GM12878 (cell line): ENCODE measurements around the gene TMC8. TPM values are rescaled to one million over a fixed set of nuclear protein-coding genes. Genes with fewer than 3 reads are reported as not detected.
A peak's percentile ranks its signal among the peaks of the same experiment; 100 is the strongest.

ENCODE experiments used
- ASH2L ChIP-seq: fragments of 300-600, 200-600 bp; sonication (generic); IDR thresholded peaks from 2 replicates; pipeline ENCODE4 v1.6.1; 2017; ENCODE audit warnings: low read depth, mild to moderate bottlenecking, borderline replicate concordance
- BACH1 ChIP-seq: fragments of 450-650 bp; IDR thresholded peaks from 2 replicates; pipeline ENCODE4 v1.6.1; 2017; ENCODE audit warnings: mild to moderate bottlenecking, borderline replicate concordance
- EED ChIP-seq: sonication (generic); IDR thresholded peaks from 2 replicates; pipeline ENCODE4 v1.6.1; 2016; ENCODE audit warnings: antibody characterized with exemption, low read depth
- POLR2A ChIP-seq: IDR thresholded peaks from 2 replicates; pipeline ENCODE4 v1.6.1; 2011; ENCODE audit warnings: low read depth, mild to moderate bottlenecking, low read length
- POLR2AphosphoS2 ChIP-seq: IDR thresholded peaks from 2 replicates; pipeline ENCODE4 v1.6.1; 2011; ENCODE audit warnings: low read depth, mild to moderate bottlenecking, low read length, improper control_type of control experiment, moderate library complexity
- SIX5 ChIP-seq: IDR thresholded peaks from 2 replicates; pipeline ENCODE4 v1.6.1; 2011; ENCODE audit warnings: mild to moderate bottlenecking, low read depth, low read length, moderate library complexity; ENCODE audit not compliant: severe bottlenecking
- SMC3 ChIP-seq: IDR thresholded peaks from 2 replicates; pipeline ENCODE4 v1.6.1; 2011; ENCODE audit warnings: low read length, improper control_type of control experiment, borderline replicate concordance
- YY1 ChIP-seq: IDR thresholded peaks from 2 replicates; pipeline ENCODE4 v1.6.1; 2011; ENCODE audit warnings: low read depth, mild to moderate bottlenecking, low read length
- polyA plus RNA-seq, 11 experiments: library from polyadenylated mRNA; depleted of rRNA in 4 of 11; unstranded in 6 of 11; stranded (reverse) in 5 of 11; fragments of >200 nt; fragmentation: Nextera tagmentation in 4 of 11; fragmentation: Illumina TruSeq in 1 of 11; extraction: Ambion mirVana in 4 of 11; extraction: Trizol in 1 of 11; gene quantifications; 1 replicate in 1 of 11; 2 replicates in 10 of 11; pipeline versions ENCODE4 v1.2.1 to v1.2.3, GENCODE V29; 2011 to 2016; ENCODE audit warnings: inconsistent platforms in 2 of 11, missing spikeins in 2 of 11, low read depth in 1 of 11
- total RNA-seq, 4 experiments: library from RNA; depleted of rRNA in 3 of 4; stranded (reverse); fragments of >200 nt in 3 of 4; fragmentation: Illumina TruSeq in 1 of 4; extraction: Trizol in 1 of 4; gene quantifications; 2 replicates each; pipeline versions ENCODE4 v1.2.1 to v1.2.3, GENCODE V29; 2013 to 2021
- TF ChIP-seq, protein P1 (sequence below): fragments of 450-650 bp; IDR thresholded peaks from 2 replicates; pipeline ENCODE4 v1.6.1; 2017; ENCODE audit warnings: mild to moderate bottlenecking
- TF ChIP-seq, protein P2 (sequence below): fragments of 450-650 bp; formaldehyde crosslinking; IDR thresholded peaks from 2 replicates; pipeline ENCODE4 v1.4.0; 2020; ENCODE audit warnings: mild to moderate bottlenecking, moderate library complexity

Gene TMC8
- total and polyA plus RNA-seq, 10 of the 15 experiments (the other 5 are each of a cell fraction or from before 2014, with no cell fraction given), result 2.7 to 128 (median 40.0) TPM

DNA sequence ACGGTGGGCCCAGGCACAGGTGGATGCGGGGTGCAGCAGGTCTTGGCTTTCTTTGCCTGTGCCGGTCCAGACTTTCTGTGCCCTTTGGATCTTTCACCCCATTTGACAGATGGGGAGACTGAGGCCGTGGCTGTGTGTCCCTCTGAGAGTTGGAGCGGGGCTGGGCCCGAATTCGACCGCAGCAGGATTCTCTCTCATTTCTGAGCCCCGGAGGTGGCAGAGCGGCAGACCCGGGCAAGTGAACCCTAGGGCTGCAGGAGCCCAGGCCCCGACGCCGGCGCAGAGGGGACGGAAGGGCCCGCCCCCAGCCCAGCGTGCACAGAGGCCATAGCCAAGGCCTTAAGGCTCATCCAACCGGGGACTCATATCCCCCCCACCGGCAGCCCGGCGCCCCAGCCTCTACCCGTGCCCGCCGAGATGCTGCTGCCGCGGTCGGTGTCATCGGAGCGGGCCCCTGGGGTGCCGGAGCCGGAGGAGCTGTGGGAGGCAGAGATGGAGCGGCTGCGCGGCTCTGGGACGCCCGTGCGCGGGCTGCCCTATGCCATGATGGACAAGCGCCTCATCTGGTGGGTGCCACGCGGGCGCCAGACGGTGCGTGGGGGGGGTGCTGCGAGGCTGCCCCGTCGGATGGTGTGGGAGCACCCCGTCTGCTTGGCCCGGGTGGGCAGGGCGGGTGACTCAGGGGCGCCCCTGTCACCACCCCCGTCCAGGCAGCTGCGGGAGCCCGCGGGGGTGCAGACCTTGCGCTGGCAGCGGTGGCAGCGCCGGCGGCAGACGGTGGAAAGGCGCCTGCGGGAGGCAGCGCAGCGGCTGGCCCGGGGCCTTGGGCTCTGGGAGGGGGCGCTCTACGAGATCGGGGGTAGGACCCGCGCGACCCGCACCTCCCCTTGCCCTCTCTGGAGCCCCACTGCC is 857 bp downstream of the TMC8 start (continued):
- TF ChIP-seq SMC3 (no peak), BACH1 (no peak; the same call in 1 of the 2 replicates), POLR2AphosphoS2 (no peak; the same call in none of the 2 replicates), SIX5 (no peak), ASH2L (no peak), EED (no peak), POLR2A (peak; percentile 0), YY1 (0 out of 2 replicates have a peak, but pooled peaks have one; percentile 9)
- TF ChIP-seq, protein P1, sequence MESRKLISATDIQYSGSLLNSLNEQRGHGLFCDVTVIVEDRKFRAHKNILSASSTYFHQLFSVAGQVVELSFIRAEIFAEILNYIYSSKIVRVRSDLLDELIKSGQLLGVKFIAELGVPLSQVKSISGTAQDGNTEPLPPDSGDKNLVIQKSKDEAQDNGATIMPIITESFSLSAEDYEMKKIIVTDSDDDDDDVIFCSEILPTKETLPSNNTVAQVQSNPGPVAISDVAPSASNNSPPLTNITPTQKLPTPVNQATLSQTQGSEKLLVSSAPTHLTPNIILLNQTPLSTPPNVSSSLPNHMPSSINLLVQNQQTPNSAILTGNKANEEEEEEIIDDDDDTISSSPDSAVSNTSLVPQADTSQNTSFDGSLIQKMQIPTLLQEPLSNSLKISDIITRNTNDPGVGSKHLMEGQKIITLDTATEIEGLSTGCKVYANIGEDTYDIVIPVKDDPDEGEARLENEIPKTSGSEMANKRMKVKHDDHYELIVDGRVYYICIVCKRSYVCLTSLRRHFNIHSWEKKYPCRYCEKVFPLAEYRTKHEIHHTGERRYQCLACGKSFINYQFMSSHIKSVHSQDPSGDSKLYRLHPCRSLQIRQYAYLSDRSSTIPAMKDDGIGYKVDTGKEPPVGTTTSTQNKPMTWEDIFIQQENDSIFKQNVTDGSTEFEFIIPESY, result no peak
- TF ChIP-seq, protein P2, sequence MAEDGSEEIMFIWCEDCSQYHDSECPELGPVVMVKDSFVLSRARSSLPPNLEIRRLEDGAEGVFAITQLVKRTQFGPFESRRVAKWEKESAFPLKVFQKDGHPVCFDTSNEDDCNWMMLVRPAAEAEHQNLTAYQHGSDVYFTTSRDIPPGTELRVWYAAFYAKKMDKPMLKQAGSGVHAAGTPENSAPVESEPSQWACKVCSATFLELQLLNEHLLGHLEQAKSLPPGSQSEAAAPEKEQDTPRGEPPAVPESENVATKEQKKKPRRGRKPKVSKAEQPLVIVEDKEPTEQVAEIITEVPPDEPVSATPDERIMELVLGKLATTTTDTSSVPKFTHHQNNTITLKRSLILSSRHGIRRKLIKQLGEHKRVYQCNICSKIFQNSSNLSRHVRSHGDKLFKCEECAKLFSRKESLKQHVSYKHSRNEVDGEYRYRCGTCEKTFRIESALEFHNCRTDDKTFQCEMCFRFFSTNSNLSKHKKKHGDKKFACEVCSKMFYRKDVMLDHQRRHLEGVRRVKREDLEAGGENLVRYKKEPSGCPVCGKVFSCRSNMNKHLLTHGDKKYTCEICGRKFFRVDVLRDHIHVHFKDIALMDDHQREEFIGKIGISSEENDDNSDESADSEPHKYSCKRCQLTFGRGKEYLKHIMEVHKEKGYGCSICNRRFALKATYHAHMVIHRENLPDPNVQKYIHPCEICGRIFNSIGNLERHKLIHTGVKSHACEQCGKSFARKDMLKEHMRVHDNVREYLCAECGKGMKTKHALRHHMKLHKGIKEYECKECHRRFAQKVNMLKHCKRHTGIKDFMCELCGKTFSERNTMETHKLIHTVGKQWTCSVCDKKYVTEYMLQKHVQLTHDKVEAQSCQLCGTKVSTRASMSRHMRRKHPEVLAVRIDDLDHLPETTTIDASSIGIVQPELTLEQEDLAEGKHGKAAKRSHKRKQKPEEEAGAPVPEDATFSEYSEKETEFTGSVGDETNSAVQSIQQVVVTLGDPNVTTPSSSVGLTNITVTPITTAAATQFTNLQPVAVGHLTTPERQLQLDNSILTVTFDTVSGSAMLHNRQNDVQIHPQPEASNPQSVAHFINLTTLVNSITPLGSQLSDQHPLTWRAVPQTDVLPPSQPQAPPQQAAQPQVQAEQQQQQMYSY (CRISPR knock-in tag), result no peak
